ENCODE measurements around the gene SLC29A4.
"Not testable (repeated sequence)": the region's sequence is repeated elsewhere in the genome, so short reads cannot be mapped to it uniquely, and the experiment has no call there.

- not testable (repeated sequence) for TF ChIP-seq CTCF, POLR2A (IDR thresholded peaks at IDR 0.05)
Measured at GRCh38 chr7:5275510-5275909, 7.2 kb upstream of the SLC29A4 start.
